ENCODE results near the gene CNTRL.

Gene CNTRL

DNA sequence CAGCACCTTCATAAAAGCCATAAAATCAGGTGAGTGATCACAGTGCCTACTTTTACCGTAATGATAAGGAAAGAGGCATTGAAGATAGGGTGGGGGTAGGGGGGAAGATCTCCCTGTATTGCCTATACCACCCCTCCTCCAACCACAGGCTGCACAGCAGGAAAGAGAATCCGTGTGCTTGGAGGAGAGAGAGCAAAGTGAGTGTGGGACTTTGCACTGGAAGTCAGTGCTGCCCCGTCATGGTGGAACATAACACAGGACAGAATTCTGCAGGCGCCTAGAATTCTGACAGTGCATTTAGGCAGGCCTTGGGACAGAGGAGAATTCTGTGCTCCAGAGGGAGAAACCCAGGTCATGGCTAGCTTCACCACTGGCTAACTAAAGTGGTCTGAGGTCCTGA lies 21.2 kb upstream of the CNTRL start:
- Mint-ChIP-seq H3K27ac (no peak overlapping the region), H3K27me3 (ENCODE audit: low read depth) (peaks cover 9% of the 10 kb centered on the region), H3K9me3 (peaks cover 8% of the 10 kb centered on the region), H3K4me3 (no peak overlapping the region), H3K36me3 (ENCODE audit: low read depth) (no peaks in the 10 kb centered on the region), H3K4me1 (ENCODE audit: low read depth) (no peaks in the 10 kb centered on the region)
- DNase-seq (ENCODE audit: low spot score), result no peak

DNA sequence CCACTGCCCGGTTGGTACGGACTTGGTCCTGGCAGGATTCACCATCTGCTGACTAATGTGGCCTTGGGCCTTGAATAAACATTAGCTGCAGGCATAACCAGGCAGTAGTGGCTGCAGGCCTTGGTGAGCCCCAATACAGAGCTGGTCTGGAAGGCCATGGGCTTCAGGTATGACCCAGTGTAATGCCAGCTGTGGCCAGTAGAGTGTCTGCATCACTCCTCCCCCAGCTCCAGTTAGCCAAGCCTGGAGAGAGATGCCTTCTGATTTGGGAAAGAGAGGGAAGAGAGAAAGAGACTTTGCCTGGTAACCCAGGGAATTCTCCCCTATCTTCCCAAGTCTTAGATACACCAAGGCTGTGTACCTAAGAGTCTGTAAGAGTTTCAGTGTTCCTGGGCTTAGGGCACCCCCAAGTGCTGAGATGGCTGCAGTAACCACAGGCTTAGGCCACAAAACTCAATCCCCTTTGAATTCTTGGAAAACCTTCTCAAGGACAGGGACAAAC lies 19.1 kb upstream of the CNTRL start:
- Mint-ChIP-seq H3K4me3 (no peak overlapping the region), H3K27me3 (ENCODE audit: low read depth) (peaks cover 5% of the 10 kb centered on the region), H3K36me3 (ENCODE audit: low read depth) (no peaks in the 10 kb centered on the region), H3K9me3 (peaks cover 8% of the 10 kb centered on the region), H3K27ac (no peak overlapping the region), H3K4me1 (ENCODE audit: low read depth) (no peaks in the 10 kb centered on the region)
- no peak for DNase-seq (ENCODE audit: low spot score)

GRCh38 chr9:121057821-121058220 lies 16.9 kb upstream of the CNTRL start:
- Mint-ChIP-seq H3K9me3 (peaks cover 8% of the 10 kb centered on the region), H3K27me3 (ENCODE audit: low read depth) (peaks cover 5% of the 10 kb centered on the region), H3K36me3 (ENCODE audit: low read depth) (no peaks in the 10 kb centered on the region), H3K27ac (no peak overlapping the region), H3K4me1 (ENCODE audit: low read depth) (peaks cover 12% of the 10 kb centered on the region), H3K4me3 (no peak overlapping the region)
- no peak for DNase-seq (ENCODE audit: low spot score)

- no peak for DNase-seq (ENCODE audit: low spot score)
- peaks cover 5% of the 10 kb centered on the region for H3K27me3 Mint-ChIP-seq (ENCODE audit: low read depth)
- no peak overlapping the region for H3K27ac Mint-ChIP-seq
- H3K36me3 Mint-ChIP-seq (ENCODE audit: low read depth), result no peaks in the 10 kb centered on the region
- H3K9me3 Mint-ChIP-seq, result peaks cover 8% of the 10 kb centered on the region
- H3K4me3 Mint-ChIP-seq, result no peak overlapping the region
- H3K4me1 Mint-ChIP-seq (ENCODE audit: low read depth), result peaks cover 19% of the 10 kb centered on the region
Observed at GRCh38 chr9:121059513-121059912, 15.2 kb upstream of the CNTRL start.

GRCh38 chr9:121059998-121060636 lies 14.6 kb upstream of the CNTRL start:
- Mint-ChIP-seq H3K27ac (no peak overlapping the region), H3K27me3 (ENCODE audit: low read depth) (peaks cover 5% of the 10 kb centered on the region), H3K9me3 (peaks cover 8% of the 10 kb centered on the region), H3K4me1 (ENCODE audit: low read depth) (peaks cover 19% of the 10 kb centered on the region), H3K4me3 (no peak overlapping the region), H3K36me3 (ENCODE audit: low read depth) (no peaks in the 10 kb centered on the region)
- DNase-seq (ENCODE audit: low spot score), result no peak

DNA sequence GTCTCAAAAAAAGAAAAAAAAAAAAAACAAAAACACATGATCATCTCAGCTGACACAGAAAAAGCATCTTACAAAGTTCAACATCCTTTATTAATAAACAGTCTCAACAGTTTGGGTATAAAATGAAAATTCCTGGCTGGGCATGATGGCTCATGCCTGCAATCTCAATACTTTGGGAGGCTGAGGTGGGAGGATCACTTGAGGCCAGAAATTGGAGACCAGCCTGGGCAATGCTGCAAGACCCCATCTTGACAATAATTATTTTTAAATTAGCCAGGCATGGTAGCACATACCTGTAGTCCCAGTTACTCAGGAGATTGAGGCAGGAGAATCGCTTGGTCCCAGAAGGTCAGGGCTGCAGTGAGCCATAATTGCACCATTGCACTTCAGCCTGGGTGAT lies 7.9 kb upstream of the CNTRL start:
- peaks cover 19% of the 10 kb centered on the region for H3K9me3 Mint-ChIP-seq
- H3K27ac Mint-ChIP-seq, result no peak overlapping the region
- peaks cover 7% of the 10 kb centered on the region for H3K36me3 Mint-ChIP-seq (ENCODE audit: low read depth)
- no peak overlapping the region for H3K4me3 Mint-ChIP-seq
- peaks cover 23% of the 10 kb centered on the region for H3K4me1 Mint-ChIP-seq (ENCODE audit: low read depth)
- no peaks in the 10 kb centered on the region for H3K27me3 Mint-ChIP-seq (ENCODE audit: low read depth)
- no peak for DNase-seq (ENCODE audit: low spot score)

- no peak for DNase-seq (ENCODE audit: low spot score)
- H3K9me3 Mint-ChIP-seq, result peaks cover 19% of the 10 kb centered on the region
- no peak overlapping the region for H3K27ac Mint-ChIP-seq
- H3K4me1 Mint-ChIP-seq (ENCODE audit: low read depth), result peaks cover 21% of the 10 kb centered on the region
- H3K4me3 Mint-ChIP-seq, result no peak overlapping the region
- peaks cover 7% of the 10 kb centered on the region for H3K36me3 Mint-ChIP-seq (ENCODE audit: low read depth)
- H3K27me3 Mint-ChIP-seq (ENCODE audit: low read depth), result no peaks in the 10 kb centered on the region
Observed at GRCh38 chr9:121067640-121068039, 7.1 kb upstream of the CNTRL start.

DNA sequence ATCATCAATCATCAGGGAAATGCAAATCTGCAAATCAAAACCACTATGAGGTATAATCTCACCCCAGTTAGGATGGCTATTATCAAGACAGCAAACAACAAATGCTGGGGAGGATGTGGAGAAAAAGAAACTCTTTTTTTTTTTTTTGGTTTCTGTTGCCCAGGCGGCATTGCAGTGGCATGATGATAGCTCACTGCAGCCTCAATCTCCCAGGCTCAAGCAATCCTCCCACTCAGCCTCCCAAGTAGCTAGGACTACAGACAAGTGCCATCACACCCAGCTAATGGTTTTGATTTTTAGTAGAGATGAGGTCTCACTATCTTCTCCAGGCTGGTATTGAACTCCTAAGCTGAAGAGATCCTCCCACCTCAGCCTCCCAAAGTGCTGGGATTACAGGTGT lies 5.4 kb upstream of the CNTRL start:
- H3K27ac Mint-ChIP-seq, result no peak overlapping the region
- peaks cover 19% of the 10 kb centered on the region for H3K9me3 Mint-ChIP-seq
- no peak overlapping the region for H3K4me3 Mint-ChIP-seq
- H3K36me3 Mint-ChIP-seq (ENCODE audit: low read depth), result peaks cover 7% of the 10 kb centered on the region
- H3K27me3 Mint-ChIP-seq (ENCODE audit: low read depth), result no peaks in the 10 kb centered on the region
- H3K4me1 Mint-ChIP-seq (ENCODE audit: low read depth), result peaks cover 23% of the 10 kb centered on the region
- DNase-seq (ENCODE audit: low spot score), result no peak

DNA sequence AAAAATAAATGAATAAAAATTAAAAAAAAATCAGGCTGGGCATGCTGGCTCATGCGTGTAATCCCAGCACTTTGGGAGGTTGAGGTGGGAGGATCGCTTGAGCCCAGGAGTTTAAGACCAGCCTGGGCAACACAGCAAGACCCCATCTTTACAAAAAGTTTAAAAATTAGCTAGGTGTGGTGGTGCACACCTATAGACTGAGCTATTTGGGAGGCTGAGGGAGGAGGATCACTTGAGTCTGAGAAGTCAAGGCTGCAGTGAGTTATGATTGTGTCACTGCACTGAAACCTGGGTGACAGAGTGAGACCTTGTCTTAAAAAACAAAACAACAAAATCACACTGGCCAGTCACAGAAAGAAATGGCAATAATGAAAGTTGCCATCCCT lies 3.4 kb upstream of the CNTRL start:
- H3K4me1 Mint-ChIP-seq (ENCODE audit: low read depth), result peaks cover 33% of the 10 kb centered on the region
- no peak for DNase-seq (ENCODE audit: low spot score)
- peak overlapping the region; percentile 85 for H3K4me3 Mint-ChIP-seq
- H3K36me3 Mint-ChIP-seq (ENCODE audit: low read depth), result peaks cover 11% of the 10 kb centered on the region
- H3K27ac Mint-ChIP-seq, result peak overlapping the region; percentile 88
- peaks cover 19% of the 10 kb centered on the region for H3K9me3 Mint-ChIP-seq
- no peaks in the 10 kb centered on the region for H3K27me3 Mint-ChIP-seq (ENCODE audit: low read depth)

DNA sequence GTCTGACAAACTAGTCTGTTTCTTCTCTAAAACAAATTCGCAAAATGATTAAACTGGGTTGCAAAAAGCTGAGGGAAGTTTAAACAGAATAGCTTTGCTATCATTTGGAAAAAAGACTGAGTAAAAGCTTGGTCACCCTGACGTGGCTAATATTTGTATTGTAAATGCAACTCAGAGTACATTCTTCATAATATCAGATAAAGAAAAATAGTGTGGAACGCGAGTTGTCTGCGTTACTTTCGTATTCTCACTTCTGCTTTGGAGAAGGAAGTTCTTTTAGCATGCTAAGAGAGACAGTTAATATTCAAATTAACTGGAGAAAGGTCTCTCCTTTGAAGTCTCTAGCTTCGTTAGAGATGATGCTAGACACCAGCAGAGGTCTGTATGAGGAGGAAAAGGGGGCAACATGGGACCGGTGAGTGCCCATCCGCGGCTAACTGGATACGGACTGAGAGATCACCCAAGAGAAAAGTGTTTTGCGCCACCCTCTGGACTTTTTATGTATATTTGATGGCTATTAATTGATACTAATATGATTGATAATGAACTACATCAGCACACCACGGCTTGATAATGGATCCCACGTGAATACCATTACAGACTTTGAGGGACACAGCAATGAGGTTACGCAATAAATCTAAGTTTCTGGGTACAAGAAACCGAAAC lies 2.9 kb upstream of the CNTRL start:
- Mint-ChIP-seq H3K4me3 (peak overlapping the region; percentile 85), H3K27ac (peak overlapping the region; percentile 88), H3K27me3 (ENCODE audit: low read depth) (no peaks in the 10 kb centered on the region), H3K4me1 (ENCODE audit: low read depth) (peaks cover 38% of the 10 kb centered on the region), H3K36me3 (ENCODE audit: low read depth) (peaks cover 9% of the 10 kb centered on the region), H3K9me3 (peaks cover 19% of the 10 kb centered on the region)
- no peak for DNase-seq (ENCODE audit: low spot score)

DNA sequence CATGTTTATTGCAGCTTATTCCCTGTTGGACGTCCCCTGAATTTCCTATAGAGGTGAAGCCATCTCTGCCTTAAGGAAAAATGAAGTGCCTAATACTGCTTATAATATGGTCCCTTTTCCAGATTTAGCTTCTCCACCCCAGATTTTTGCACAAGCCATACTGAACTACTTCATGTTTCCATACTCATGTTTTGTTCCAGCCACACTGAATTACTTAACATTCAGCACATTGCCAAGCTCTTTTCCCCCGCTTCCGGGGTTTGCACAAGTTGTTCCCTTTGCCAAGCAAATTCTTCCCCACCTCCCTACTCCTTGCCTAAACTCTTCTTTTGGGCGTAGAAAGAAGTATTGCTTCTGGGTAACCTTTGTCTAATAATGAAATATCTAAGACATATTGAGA lies 1.7 kb upstream of the CNTRL start:
- H3K9me3 Mint-ChIP-seq, result peaks cover 13% of the 10 kb centered on the region
- no peaks in the 10 kb centered on the region for H3K27me3 Mint-ChIP-seq (ENCODE audit: low read depth)
- H3K27ac Mint-ChIP-seq, result peak overlapping the region; percentile 69
- peaks cover 43% of the 10 kb centered on the region for H3K4me1 Mint-ChIP-seq (ENCODE audit: low read depth)
- peaks cover 5% of the 10 kb centered on the region for H3K36me3 Mint-ChIP-seq (ENCODE audit: low read depth)
- peak overlapping the region; percentile 100 for H3K4me3 Mint-ChIP-seq
- no peak for DNase-seq (ENCODE audit: low spot score)

- Mint-ChIP-seq H3K36me3 (ENCODE audit: low read depth) (peaks cover 12% of the 10 kb centered on the region), H3K27ac (peak overlapping the region; percentile 93), H3K9me3 (peaks cover 1% of the 10 kb centered on the region), H3K4me3 (peak overlapping the region; percentile 100), H3K27me3 (ENCODE audit: low read depth) (no peaks in the 10 kb centered on the region), H3K4me1 (ENCODE audit: low read depth) (peaks cover 41% of the 10 kb centered on the region)
- no peak for DNase-seq (ENCODE audit: low spot score)
Observed at GRCh38 chr9:121075251-121076036, 689 bp downstream of the CNTRL start.

GRCh38 chr9:121082075-121082474 lies 7.3 kb downstream of the CNTRL start:
- Mint-ChIP-seq H3K4me3 (no peak overlapping the region), H3K4me1 (ENCODE audit: low read depth) (peaks cover 10% of the 10 kb centered on the region), H3K36me3 (ENCODE audit: low read depth) (peaks cover 41% of the 10 kb centered on the region), H3K27ac (no peak overlapping the region), H3K27me3 (ENCODE audit: low read depth) (no peaks in the 10 kb centered on the region), H3K9me3 (no peaks in the 10 kb centered on the region)
- no peak for DNase-seq (ENCODE audit: low spot score)

DNA sequence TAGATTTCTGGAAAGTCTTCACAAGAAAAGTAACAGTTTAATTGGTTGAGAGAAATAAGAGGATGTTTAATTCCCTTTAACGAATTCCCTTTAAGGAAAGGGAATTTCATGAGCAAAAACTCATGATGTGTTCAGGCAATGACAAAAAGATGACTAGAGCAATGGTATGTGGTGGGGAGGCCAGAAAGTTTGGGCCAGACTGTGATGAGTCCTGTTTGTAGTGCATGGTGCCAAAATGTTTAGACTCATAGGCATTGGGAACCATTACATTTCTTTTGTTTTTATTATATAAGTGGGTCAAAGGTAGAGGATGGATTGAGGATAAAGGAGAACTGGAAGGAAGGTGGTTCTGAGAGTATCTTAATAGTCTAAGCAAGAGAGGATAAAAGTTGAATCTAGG lies 10.9 kb downstream of the CNTRL start:
- H3K4me1 Mint-ChIP-seq (ENCODE audit: low read depth), result peaks cover 19% of the 10 kb centered on the region
- peaks cover 48% of the 10 kb centered on the region for H3K36me3 Mint-ChIP-seq (ENCODE audit: low read depth)
- no peak overlapping the region for H3K27ac Mint-ChIP-seq
- H3K9me3 Mint-ChIP-seq, result no peaks in the 10 kb centered on the region
- DNase-seq (ENCODE audit: low spot score), result no peak
- no peaks in the 10 kb centered on the region for H3K27me3 Mint-ChIP-seq (ENCODE audit: low read depth)
- no peak overlapping the region for H3K4me3 Mint-ChIP-seq

All from T-helper 2 cell treated with Interferon-gamma antibody and Interleukin-4, amounts not matched to agents 5 μg/mL and 100 μg/mL, for 36 hours (primary cell).